NCI-H1105 treated with DMSO at 0.1 percent for 48 hours (cell line): ENCODE data around the gene APOL3.
"Not testable (repeated sequence)": the region's sequence is repeated elsewhere in the genome, so short reads cannot be mapped to it uniquely, and the experiment has no call there.

Experiments used
- DNase-seq: peaks from one replicate; lab custom pipeline; 2025; lab: John Stamatoyannopoulos, UW

The APOL3 gene, protein sequence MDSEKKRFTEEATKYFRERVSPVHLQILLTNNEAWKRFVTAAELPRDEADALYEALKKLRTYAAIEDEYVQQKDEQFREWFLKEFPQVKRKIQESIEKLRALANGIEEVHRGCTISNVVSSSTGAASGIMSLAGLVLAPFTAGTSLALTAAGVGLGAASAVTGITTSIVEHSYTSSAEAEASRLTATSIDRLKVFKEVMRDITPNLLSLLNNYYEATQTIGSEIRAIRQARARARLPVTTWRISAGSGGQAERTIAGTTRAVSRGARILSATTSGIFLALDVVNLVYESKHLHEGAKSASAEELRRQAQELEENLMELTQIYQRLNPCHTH

GRCh38 chr22:36160499-36160942 lies at the start of gene APOL3:
Gene APOL3, minus strand, starts transcription at chr22:36160755. Its CDS starts 11,700 bp downstream, at chr22:36149055.
- no peak for DNase-seq

- DNase-seq: no peak
These were observed 49.7 kb upstream of the APOL3 start for GRCh38 chr22:36210224-36210623.

DNA sequence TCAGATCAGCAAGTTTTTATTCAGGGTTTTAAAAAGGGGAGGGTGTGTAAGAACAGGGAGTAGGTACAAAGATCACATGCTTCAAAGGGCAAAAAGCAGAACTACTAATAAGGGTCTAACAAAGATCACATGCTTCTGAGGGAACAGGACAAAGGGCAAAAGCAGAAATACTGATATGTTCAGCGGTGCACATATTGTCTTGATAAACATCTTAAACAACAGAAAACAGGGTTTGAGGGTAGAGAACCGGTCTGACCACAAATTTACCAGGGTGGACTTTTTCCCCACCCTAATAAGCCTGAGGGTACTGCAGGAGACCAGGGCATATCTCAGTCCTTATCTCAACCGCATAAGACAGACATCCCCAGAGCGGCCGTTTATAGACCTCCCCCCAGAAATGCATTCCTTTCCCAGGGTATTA lies 48.9 kb upstream of the APOL3 start:
- not testable (repeated sequence) for DNase-seq

- no peak for DNase-seq
These were observed 48.4 kb upstream of the APOL3 start for GRCh38 chr22:36208914-36209313.

DNA sequence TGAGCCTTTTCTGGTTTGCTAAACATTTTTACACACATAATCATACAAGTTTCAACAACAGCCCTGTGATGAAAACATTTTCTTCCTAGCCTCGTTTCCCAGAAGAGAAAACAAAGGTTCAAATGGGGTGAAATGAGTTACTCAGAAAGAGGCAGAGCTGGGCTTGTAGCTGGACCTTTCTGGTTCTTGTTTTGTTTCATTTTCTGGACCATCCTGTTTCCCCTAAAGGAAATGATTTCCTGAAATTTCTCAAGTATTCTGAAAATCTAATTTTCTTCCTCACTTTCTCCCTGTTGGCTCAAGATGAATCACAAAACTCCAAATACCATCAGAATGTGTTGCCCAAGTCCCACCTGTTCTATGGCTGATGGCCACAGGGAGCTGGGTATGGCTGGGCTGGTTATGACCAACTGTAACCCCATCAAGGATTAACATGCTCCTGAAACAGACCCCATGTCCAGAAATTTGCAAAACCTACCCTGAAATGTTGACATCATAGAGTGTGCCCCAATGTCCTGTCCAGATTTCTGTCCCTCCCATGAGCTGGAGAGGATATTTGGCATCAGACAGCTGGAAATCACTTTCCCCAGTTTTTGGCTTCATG lies 47.7 kb upstream of the APOL3 start:
- DNase-seq: no peak

DNA sequence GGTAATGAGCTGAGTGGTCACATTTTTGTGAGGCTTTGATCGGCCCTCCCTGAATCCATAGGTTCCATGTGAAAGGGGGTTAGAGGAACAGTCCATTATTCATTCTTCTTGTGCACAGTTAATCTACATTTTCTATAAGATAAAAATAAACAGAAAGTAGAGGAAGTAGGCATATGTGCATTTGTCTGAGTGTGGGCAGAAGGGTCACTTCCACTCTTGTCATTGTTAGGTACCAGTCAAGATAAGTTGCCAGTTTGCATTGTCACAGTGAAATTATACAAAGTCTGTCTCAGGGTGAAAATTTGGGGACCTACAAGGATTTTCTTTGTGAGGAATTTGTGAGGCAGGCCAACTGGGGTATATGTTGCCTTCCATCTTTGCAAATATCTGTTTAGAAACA lies 45.7 kb upstream of the APOL3 start:
- DNase-seq: no peak

DNA sequence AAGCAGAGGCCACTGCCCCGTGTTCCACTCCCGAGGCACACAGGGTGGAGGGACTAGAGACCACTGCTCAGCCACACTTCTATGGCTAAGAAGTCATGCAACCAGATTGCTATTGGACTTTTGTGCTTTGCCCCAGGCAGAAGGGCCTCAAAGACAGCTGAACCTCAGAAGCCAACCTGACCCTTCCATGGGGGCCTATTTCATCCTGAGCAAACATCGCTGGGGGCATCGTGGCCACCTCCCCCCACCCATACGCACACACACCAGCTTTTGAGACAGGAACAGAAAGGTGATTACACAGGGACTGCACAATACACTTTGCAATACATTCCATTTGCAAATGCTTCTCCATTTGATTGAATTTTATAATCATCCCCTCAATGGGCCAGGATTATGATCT lies 45.0 kb upstream of the APOL3 start:
- DNase-seq: not testable (repeated sequence)

DNA sequence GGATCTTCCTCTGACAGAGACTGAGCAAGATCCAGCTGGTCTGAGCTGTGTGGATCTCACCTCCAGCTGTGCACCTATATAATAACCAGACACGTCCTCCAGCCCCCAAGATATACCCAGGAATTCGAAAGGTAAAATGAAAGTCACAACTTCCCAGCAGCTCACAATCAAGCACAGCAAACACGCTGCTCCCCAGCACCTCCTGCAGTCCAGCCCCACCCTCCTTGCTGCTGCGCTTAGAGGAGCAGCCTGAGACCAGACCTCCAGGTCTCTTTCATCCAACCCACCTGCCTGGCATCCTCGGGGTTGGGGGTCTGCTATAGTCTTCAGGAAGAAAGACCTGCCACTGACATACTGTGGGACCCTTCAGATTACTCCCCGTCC lies 44.1 kb upstream of the APOL3 start:
- DNase-seq: no peak

DNA sequence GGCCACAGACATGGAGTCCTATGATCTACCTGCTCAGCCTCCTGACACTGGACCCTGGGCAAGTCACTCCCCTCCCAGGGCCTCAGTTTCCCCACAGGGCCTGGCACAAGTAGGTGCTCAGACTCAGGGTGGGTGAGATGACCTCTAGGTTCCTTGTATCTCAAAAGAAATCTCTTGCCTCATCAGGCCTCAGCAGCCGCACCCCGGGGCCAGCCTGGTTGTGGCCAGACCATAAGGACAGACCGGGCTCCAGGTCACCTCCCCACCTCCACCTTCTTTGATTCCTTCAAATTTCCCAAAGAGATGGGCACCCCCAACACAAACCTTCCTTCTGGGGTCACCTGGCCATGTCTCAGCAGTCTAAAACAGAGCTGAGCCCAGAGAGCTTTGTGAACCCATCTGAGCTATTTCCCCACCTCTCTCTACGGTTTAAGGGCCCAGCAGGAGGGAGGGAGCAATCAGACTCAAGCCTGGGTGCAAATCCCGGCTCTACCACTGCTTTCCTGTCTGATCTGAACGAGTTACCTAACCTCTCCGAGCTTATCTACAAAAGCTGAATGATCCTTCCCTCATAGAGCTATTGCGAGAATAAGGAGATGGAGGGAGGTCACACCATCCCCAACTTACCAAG lies 43.6 kb upstream of the APOL3 start:
- DNase-seq: no peak

DNA sequence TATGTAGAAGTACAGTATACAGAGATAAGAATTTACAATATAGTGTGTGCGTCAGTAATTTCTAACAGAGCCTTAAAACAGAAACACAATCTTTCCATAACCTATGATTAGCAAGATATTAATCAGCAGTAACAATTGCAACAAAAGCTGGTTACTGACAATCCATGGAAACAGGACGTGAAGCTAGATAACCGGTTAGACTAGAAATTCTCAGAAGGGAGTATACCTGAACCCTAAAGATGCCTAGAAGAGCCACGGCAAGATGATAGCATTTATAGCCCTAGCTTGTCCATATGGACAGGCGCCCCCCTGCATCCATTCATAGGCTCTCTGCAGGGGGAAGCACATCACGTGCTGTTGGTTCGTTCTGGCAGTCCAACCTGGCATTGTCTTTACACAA lies 42.9 kb upstream of the APOL3 start:
- DNase-seq: peak; percentile 11

DNA sequence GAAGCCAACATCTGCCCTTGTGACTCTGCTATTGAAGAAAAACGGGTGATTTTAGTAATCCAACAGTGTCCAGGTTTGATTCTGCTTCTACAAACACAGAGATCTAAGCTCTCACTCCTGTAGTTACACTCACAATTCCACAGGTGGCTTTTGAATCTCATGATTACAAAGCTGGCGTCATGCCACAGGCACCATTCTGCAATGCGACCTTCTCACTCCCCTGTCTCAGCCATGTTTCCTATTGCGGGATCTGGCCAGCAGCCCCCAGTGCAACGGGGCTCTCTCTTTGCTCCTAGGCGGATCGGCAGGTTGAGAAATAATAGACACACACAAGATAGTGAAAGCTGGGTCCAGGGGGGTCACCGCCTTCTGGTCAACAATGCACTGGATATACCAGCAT lies 42.4 kb upstream of the APOL3 start:
- peak; percentile 71 for DNase-seq

DNA sequence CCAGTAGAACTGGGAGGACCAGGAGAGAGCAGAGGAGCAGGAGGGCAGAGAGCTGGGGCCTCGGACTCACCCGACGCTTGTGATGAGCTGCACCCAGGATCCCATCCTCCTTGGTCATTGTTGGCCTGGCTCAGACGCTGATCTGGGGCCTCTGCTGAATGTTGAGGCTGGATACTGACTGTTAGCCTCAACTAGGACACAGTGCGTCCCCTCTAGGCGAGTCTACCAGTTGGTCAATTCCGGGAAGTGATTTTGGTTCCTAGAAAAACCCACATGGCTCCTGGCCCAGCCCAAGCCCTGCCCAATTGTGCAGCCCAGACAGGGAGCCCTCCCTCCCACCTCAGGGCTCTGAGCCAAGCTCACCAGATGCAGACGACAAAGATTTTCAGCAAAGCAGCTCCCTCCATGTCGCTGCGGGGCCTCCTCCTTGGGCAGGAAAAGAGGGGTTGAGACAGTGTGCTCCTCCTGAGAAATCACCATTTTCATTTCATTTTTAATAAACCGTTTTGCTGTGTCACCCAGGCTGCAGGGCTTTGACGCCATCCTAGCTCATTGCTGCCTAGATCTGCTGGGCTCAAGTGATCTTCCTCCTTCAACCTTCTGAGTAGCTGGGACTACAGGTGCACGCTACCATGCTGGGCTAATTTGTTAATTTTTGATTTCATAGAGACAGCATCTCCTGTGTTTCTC lies 41.2 kb upstream of the APOL3 start, which contains the start of gene APOL4:
TSS of gene APOL4 (minus strand) at position 180 of the 690 bp plus-strand sequence. CDS start at position 105, 75 bp downstream.
- DNase-seq: peak; percentile 6

- not testable (repeated sequence) for DNase-seq
These were observed 40.5 kb upstream of the APOL3 start for GRCh38 chr22:36201025-36201424.

- DNase-seq: no peak
These were observed 38.5 kb upstream of the APOL3 start for GRCh38 chr22:36199001-36199551.

DNA sequence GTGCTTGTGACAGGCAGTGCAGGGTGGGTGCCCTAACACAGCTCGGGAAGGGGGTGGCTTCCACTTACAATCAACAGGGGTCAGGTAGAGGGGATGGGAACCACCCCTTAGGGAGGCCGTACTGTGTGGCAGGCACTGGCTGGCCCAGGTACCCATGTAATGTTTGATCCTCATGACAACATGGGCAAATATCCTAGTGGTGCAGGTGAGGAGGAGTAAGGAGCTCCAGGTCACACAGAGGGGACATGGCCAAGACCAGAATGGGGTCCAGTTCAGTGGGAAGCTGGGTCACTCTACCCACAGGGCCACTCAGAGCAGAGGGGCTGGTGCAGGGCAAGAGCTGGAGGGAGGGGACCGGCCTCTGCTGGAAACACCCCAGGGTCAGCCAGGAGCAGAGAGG lies 38.0 kb upstream of the APOL3 start:
- DNase-seq: no peak

DNA sequence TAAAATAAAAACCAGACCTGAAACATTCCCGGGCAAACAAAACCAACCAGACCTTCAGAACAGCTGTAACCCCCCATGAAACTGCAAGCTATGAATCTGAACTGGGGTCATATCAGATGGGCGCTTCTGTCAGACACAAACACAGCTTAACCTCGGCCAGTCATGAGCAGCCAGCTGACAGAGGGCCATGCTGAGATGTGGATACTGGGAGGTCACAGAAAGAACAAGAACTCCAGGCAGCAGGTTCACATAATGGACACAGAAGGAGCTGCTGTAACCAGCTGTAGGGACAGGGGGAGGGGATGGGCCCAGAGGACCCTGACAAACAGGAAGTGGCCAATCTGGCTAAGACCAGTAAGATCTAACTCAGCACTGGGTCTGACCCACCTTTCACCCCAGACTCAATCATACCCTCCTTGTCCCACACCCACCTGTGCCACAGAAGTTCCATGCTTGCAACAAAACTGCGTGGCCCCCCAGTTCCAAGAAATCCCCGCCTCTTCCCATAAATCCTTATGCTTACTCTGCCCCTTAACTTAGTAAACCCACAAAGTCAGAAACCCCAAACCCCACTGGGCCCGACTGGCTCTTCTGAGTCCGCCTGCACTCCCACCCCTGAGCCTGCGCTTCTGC lies 37.1 kb upstream of the APOL3 start:
- DNase-seq: no peak

- DNase-seq: no peak
These were observed 36.5 kb upstream of the APOL3 start for GRCh38 chr22:36197065-36197440.

GRCh38 chr22:36196254-36197064 lies 35.9 kb upstream of the APOL3 start:
- DNase-seq: no peak

- DNase-seq: peak; percentile 18
These were observed 34.4 kb upstream of the APOL3 start for GRCh38 chr22:36194971-36195370.

- no peak for DNase-seq
These were observed 33.8 kb upstream of the APOL3 start for GRCh38 chr22:36194385-36194784.

- DNase-seq: no peak
These were observed 33.0 kb upstream of the APOL3 start for GRCh38 chr22:36193577-36193976.
